ENCODE results near the gene C9orf85. TPM values are rescaled to one million over a fixed set of nuclear protein-coding genes. Genes with fewer than 3 reads are reported as not detected.
"Not testable (repeated sequence)": the region's sequence is repeated elsewhere in the genome, so short reads cannot be mapped to it uniquely, and the experiment has no call there.

The C9orf85 gene
- polyA plus RNA-seq, 5 donors = 15.5 to 22.0 (median 21.4) TPM

GRCh38 chr9:71990466-71990865 is 79.0 kb downstream of the C9orf85 start:
- DNase-seq = no peak

- no peak for DNase-seq
These were observed 94.0 kb downstream of the C9orf85 start for GRCh38 chr9:72005451-72005850.

GRCh38 chr9:72006501-72006900 is 95.1 kb downstream of the C9orf85 start:
- DNase-seq = no peak

- DNase-seq = not testable (repeated sequence)
These were observed 96.3 kb downstream of the C9orf85 start for GRCh38 chr9:72007726-72008125.

- no peak for DNase-seq
These were observed 101.2 kb downstream of the C9orf85 start for GRCh38 chr9:72012646-72013045.

GRCh38 chr9:72013292-72013760 is 101.9 kb downstream of the C9orf85 start:
- DNase-seq = no peak

GRCh38 chr9:72022841-72023240 is 111.4 kb downstream of the C9orf85 start:
- no peak for DNase-seq

Other genes starting within 250 kb of the C9orf85 start
- gene CEMIP2, start 143.1 kb upstream of the C9orf85 start, polyA plus RNA-seq (ENCODE audit: insufficient read depth in 1 of 5, insufficient read length in 5 of 5, low replicate concordance in 1 of 5) = 10 to 100 TPM; 37.8 to 57.5 (median 50.2) TPM
- 10 to 100 TPM; 22.7 to 29.5 (median 24.8) TPM for gene ABHD17B, start 446 bp upstream of the C9orf85 start, polyA plus RNA-seq (ENCODE audit: insufficient read depth in 1 of 5, insufficient read length in 5 of 5, low replicate concordance in 1 of 5)
- not detected for gene C9orf57, start 149.0 kb downstream of the C9orf85 start, polyA plus RNA-seq (ENCODE audit: insufficient read depth in 1 of 5, insufficient read length in 5 of 5, low replicate concordance in 1 of 5)
- gene GDA, start 237.8 kb downstream of the C9orf85 start, polyA plus RNA-seq (ENCODE audit: insufficient read depth in 1 of 5, insufficient read length in 5 of 5, low replicate concordance in 1 of 5) = under 1 TPM in 4 of 5 donors, not detected in 1; 0.06 to 0.31 (median 0.14) TPM

Measured in right lung (tissue), 5 donors.